Neutrophil (primary cell): ENCODE results near the gene KIF6.

ENCODE experiments used
- H3K27ac ChIP-seq: fragments of 200-600 bp; sonication (generic); 2 replicates; pipeline ENCODE4 v1.5.1; 2016; ENCODE audit warnings: mild to moderate bottlenecking, moderate library complexity
- H3K27me3 ChIP-seq: fragments of 200-600 bp; sonication (generic); 2 replicates; pipeline ENCODE4 v1.6.0; 2016; ENCODE audit warnings: mild to moderate bottlenecking
- H3K36me3 ChIP-seq: fragments of 200-600 bp; sonication (generic); 2 replicates; pipeline ENCODE4 v1.5.1; 2017
- H3K4me1 ChIP-seq, 2 experiments: fragments of 200-600 bp in 1 of 2; sonication (generic) in 1 of 2; 1 replicate in 1 of 2; 2 replicates in 1 of 2; pipeline versions ENCODE4 v1.5.1 to v1.6.1; 2013 to 2016; ENCODE audit warnings: low read depth in 1 of 2, low read length in 1 of 2, mild to moderate bottlenecking in 1 of 2, moderate library complexity in 1 of 2; ENCODE audit not compliant: control insufficient read depth in 1 of 2, insufficient read depth in 1 of 2
- H3K4me3 ChIP-seq, 2 experiments: fragments of 200-600 bp in 1 of 2; sonication (generic) in 1 of 2; 1 replicate in 1 of 2; 2 replicates in 1 of 2; pipeline ENCODE4 v1.5.1; 2013 to 2016; ENCODE audit warnings: low read depth in 1 of 2, low read length in 1 of 2, mild to moderate bottlenecking in 1 of 2, moderate library complexity in 1 of 2
- H3K9me3 ChIP-seq: fragments of 200-600 bp; sonication (generic); 2 replicates; pipeline ENCODE4 v1.5.1; 2016
- TF ChIP-seq, protein P1 (sequence below): fragments of 200-600 bp; sonication (generic); IDR thresholded peaks from 2 replicates; pipeline ENCODE4 v1.5.1; 2016; ENCODE audit warnings: antibody characterized with exemption

Gene KIF6

DNA sequence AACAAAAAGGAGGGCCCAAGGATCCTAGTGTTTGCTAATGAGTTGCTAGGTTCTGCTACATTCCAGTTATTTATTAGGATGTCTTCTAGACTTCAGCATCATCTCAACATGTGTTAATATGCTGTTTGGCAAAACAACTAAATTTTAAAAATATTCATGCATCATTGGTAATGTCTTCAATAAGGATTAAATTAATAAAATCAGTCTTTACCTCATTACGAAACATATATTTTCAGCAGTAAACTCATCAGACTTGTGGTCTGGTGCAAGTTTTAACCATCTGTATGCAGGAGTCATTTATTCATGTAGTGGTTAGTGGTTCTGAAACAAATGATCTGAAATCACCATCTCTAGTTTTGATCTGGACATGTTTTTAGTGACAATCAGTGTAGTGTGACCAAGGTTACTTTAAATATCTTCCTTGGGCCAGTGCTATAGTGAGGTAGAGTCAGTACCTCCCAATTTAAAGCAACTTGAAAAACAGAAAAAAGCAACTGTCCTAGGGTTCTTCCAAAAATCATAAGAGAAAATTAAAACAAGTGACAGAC is 317.7 kb downstream of the KIF6 start:
- Histone ChIP-seq H3K4me1 (no peaks in the 10 kb centered on the region), H3K9me3 (no peaks in the 10 kb centered on the region), H3K27me3 (no peaks in the 10 kb centered on the region), H3K27ac (no peak overlapping the region), H3K36me3 (no peaks in the 10 kb centered on the region), H3K4me3 (no peak overlapping the region)
- TF ChIP-seq, protein P1, sequence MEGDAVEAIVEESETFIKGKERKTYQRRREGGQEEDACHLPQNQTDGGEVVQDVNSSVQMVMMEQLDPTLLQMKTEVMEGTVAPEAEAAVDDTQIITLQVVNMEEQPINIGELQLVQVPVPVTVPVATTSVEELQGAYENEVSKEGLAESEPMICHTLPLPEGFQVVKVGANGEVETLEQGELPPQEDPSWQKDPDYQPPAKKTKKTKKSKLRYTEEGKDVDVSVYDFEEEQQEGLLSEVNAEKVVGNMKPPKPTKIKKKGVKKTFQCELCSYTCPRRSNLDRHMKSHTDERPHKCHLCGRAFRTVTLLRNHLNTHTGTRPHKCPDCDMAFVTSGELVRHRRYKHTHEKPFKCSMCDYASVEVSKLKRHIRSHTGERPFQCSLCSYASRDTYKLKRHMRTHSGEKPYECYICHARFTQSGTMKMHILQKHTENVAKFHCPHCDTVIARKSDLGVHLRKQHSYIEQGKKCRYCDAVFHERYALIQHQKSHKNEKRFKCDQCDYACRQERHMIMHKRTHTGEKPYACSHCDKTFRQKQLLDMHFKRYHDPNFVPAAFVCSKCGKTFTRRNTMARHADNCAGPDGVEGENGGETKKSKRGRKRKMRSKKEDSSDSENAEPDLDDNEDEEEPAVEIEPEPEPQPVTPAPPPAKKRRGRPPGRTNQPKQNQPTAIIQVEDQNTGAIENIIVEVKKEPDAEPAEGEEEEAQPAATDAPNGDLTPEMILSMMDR: no peak

DNA sequence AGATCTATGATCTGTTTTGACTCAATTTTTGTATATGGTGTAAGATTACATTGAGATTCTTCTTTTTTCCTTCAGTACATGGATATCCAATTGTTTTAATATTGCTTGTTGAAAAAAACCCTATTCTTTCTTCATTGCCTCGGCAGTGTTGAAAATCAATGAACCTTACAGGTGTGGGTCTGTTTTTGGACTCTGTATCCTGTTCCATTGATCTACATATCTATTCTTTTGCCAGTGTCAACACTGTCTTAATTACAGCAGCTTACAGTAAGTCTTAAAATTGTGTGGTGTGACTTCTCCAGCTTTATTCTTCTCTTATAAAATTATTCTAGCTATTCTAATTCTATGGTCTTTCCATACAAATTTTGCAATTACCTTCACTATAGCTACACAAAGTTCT is 320.9 kb downstream of the KIF6 start:
- Histone ChIP-seq H3K27ac (no peak overlapping the region), H3K9me3 (no peaks in the 10 kb centered on the region), H3K36me3 (no peaks in the 10 kb centered on the region), H3K27me3 (no peaks in the 10 kb centered on the region), H3K4me1 (no peaks in the 10 kb centered on the region), H3K4me3 (no peak overlapping the region)
- TF ChIP-seq, protein P1: no peak

GRCh38 chr6:39403304-39403703 is 321.9 kb downstream of the KIF6 start:
- TF ChIP-seq, protein P1: no peak
- H3K36me3 ChIP-seq: no peaks in the 10 kb centered on the region
- no peak overlapping the region for H3K4me3 ChIP-seq
- H3K4me1 ChIP-seq: no peaks in the 10 kb centered on the region
- no peak overlapping the region for H3K27ac ChIP-seq
- no peaks in the 10 kb centered on the region for H3K9me3 ChIP-seq
- no peaks in the 10 kb centered on the region for H3K27me3 ChIP-seq

- TF ChIP-seq, protein P1: no peak
- Histone ChIP-seq H3K27me3 (no peaks in the 10 kb centered on the region), H3K4me1 (no peaks in the 10 kb centered on the region), H3K27ac (no peak overlapping the region), H3K36me3 (no peaks in the 10 kb centered on the region), H3K4me3 (no peak overlapping the region), H3K9me3 (no peaks in the 10 kb centered on the region)
Observed at GRCh38 chr6:39402239-39402751, 322.9 kb downstream of the KIF6 start.

DNA sequence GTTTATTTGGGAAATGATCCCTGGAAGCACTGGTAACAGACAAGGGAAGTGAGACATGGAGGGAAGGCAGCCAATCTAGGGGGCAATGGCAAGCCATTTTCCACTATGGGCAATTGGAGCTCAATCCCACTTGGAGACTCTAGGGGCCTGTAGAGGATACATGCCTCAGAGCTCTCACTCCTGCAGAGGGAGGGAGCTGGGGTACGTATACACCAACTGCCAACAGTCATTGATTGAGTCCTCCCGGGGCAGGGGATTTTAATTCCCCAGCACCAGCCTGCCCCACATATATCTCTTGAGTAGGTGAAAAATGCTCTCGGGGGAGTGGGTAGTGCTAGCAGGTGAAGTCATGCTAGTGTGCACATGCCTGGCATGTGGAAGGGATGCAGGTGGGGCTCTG is 323.8 kb downstream of the KIF6 start:
- Histone ChIP-seq H3K36me3 (no peaks in the 10 kb centered on the region), H3K4me3 (no peak overlapping the region), H3K9me3 (no peaks in the 10 kb centered on the region), H3K4me1 (no peaks in the 10 kb centered on the region), H3K27me3 (no peaks in the 10 kb centered on the region), H3K27ac (no peak overlapping the region)
- TF ChIP-seq, protein P1: no peak
